ENCODE results near the gene SPINT4. TPM values are rescaled to one million over a fixed set of nuclear protein-coding genes. Genes with fewer than 3 reads are reported as not detected.
"Not testable (repeated sequence)": the region's sequence is repeated elsewhere in the genome, so short reads cannot be mapped to it uniquely, and the experiment has no call there.

SPINT4 gene
- polyA plus RNA-seq, 1 donor from 2014 or later = not detected

DNA sequence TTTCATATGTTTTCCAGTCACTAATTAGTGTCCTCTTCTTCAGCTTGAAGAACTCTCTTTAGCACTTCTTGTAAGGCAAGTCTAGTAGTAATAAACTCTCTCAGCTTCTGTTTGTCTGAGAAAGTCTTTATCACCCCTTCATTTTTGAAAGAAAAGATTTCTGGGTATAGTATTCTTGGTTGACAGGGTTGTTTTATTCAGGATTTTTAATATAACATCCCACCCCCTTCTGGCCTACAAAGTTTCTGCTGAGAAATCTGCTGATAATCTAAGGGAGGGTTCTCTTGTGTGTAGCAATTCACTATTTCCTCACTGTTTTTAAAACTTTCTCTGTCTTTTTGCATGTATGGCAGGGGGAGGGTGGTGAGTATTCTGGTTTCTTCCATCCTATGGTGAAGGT, 42.5 kb upstream of the SPINT4 start:
- no peak for TF ChIP-seq TAF1 (IDR thresholded peaks at IDR 0.05; ENCODE audit: low read depth)
- TF ChIP-seq MXI1 (conservative IDR thresholded peaks at IDR 0.05; ENCODE audit: poor library complexity, severe bottlenecking) = no peak
- TF ChIP-seq POLR2AphosphoS5 (IDR thresholded peaks at IDR 0.05) = no peak
- no peak for TF ChIP-seq REST (IDR thresholded peaks at IDR 0.05; ENCODE audit: borderline replicate concordance)
- TF ChIP-seq RAD21 (conservative IDR thresholded peaks at IDR 0.05) = no peak
- no peak for TF ChIP-seq EZH2 (IDR thresholded peaks at IDR 0.05; ENCODE audit: borderline replicate concordance, insufficient read depth, low read length, poor library complexity, severe bottlenecking)
- TF ChIP-seq, protein P1, sequence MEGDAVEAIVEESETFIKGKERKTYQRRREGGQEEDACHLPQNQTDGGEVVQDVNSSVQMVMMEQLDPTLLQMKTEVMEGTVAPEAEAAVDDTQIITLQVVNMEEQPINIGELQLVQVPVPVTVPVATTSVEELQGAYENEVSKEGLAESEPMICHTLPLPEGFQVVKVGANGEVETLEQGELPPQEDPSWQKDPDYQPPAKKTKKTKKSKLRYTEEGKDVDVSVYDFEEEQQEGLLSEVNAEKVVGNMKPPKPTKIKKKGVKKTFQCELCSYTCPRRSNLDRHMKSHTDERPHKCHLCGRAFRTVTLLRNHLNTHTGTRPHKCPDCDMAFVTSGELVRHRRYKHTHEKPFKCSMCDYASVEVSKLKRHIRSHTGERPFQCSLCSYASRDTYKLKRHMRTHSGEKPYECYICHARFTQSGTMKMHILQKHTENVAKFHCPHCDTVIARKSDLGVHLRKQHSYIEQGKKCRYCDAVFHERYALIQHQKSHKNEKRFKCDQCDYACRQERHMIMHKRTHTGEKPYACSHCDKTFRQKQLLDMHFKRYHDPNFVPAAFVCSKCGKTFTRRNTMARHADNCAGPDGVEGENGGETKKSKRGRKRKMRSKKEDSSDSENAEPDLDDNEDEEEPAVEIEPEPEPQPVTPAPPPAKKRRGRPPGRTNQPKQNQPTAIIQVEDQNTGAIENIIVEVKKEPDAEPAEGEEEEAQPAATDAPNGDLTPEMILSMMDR (IDR thresholded peaks at IDR 0.05; ENCODE audit: poor library complexity, severe bottlenecking) = no peak
- no peak for TF ChIP-seq SMC3 (conservative IDR thresholded peaks at IDR 0.05; ENCODE audit: poor library complexity)
- no peak for TF ChIP-seq EP300 (conservative IDR thresholded peaks at IDR 0.05; ENCODE audit: poor library complexity, severe bottlenecking)
- no peak overlapping the region for H2AFZ ChIP-seq (ENCODE audit: low read depth, low read length)
- no peak overlapping the region for H3K4me3 ChIP-seq (ENCODE audit: low read length)
- H3K27ac ChIP-seq (ENCODE audit: low read length) = no peak overlapping the region
- H3F3A ChIP-seq (ENCODE audit: insufficient read depth, low read length, poor library complexity, severe bottlenecking) = no peaks in the 10 kb centered on the region
- no peak overlapping the region for H3K4me2 ChIP-seq (ENCODE audit: low read length)
- H3K27me3 ChIP-seq (ENCODE audit: insufficient read depth, low read depth, low read length) = no peaks in the 10 kb centered on the region
- H3K9me3 ChIP-seq (ENCODE audit: low read length) = no peaks in the 10 kb centered on the region
- H3K79me2 ChIP-seq (replicated peaks; ENCODE audit: insufficient read depth, low read length) = no peaks in the 10 kb centered on the region
- no peaks in the 10 kb centered on the region for H3K9me2 ChIP-seq (ENCODE audit: insufficient read depth, low read length)
- H3K36me3 ChIP-seq (ENCODE audit: insufficient read depth, low read length) = no peaks in the 10 kb centered on the region
- H4K20me1 ChIP-seq (ENCODE audit: insufficient read depth) = no peaks in the 10 kb centered on the region
- no peak overlapping the region for H3K9ac ChIP-seq (ENCODE audit: low read length)

- H3F3A ChIP-seq (ENCODE audit: insufficient read depth, low read length, poor library complexity, severe bottlenecking) = no peaks in the 10 kb centered on the region
- TF ChIP-seq EP300 (conservative IDR thresholded peaks at IDR 0.05; ENCODE audit: poor library complexity, severe bottlenecking) (no peak), RAD21 (conservative IDR thresholded peaks at IDR 0.05) (no peak), SMC3 (conservative IDR thresholded peaks at IDR 0.05; ENCODE audit: poor library complexity) (no peak), EZH2 (IDR thresholded peaks at IDR 0.05; ENCODE audit: borderline replicate concordance, insufficient read depth, low read length, poor library complexity, severe bottlenecking) (no peak), REST (IDR thresholded peaks at IDR 0.05; ENCODE audit: borderline replicate concordance) (no peak)
Observed at GRCh38 chr20:45685896-45686295, 36.3 kb upstream of the SPINT4 start.

DNA sequence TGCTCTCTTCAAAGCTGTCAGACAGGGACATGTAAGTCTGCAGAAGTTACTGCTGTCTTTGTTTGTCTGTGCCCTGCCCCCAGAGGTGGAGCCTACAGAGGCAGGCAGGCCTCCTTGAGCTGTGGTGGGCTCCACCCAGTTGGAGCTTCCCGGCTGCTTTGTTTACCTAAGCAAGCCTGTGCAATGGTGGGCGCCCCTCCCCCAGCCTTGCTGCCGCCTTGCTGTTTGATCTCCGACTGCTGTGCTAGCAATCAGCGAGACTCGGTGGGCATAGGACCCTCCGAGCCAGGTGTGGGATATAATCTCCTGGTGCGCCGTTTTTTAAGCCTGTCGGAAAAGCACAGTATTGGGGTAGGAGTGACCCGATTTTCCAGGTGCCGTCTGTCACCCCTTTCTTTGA, 28.8 kb upstream of the SPINT4 start:
- H3K79me2 ChIP-seq (replicated peaks; ENCODE audit: insufficient read depth, low read length); H3K27ac ChIP-seq (ENCODE audit: low read length); H3K9me2 ChIP-seq (ENCODE audit: insufficient read depth, low read length); H3K36me3 ChIP-seq (ENCODE audit: insufficient read depth, low read length); H3K4me3 ChIP-seq (ENCODE audit: low read length); H3F3A ChIP-seq (ENCODE audit: insufficient read depth, low read length, poor library complexity, severe bottlenecking); H3K9me3 ChIP-seq (ENCODE audit: low read length); H3K9ac ChIP-seq (ENCODE audit: low read length); H2AFZ ChIP-seq (ENCODE audit: low read depth, low read length); H3K4me2 ChIP-seq (ENCODE audit: low read length); H4K20me1 ChIP-seq (ENCODE audit: insufficient read depth); H3K27me3 ChIP-seq (ENCODE audit: insufficient read depth, low read depth, low read length): not testable (repeated sequence)

More at GRCh38 chr20:45685896-45686295, 36.3 kb upstream of the SPINT4 start:
- no peaks in the 10 kb centered on the region for H3K27me3 ChIP-seq (ENCODE audit: insufficient read depth, low read depth, low read length)
- H3K9me3 ChIP-seq (ENCODE audit: low read length) = no peaks in the 10 kb centered on the region
- H3K36me3 ChIP-seq (ENCODE audit: insufficient read depth, low read length) = no peaks in the 10 kb centered on the region
- no peak overlapping the region for H3K4me3 ChIP-seq (ENCODE audit: low read length)
- no peaks in the 10 kb centered on the region for H4K20me1 ChIP-seq (ENCODE audit: insufficient read depth)
- H3K9ac ChIP-seq (ENCODE audit: low read length) = no peak overlapping the region
- H3K4me2 ChIP-seq (ENCODE audit: low read length) = no peak overlapping the region
- no peak overlapping the region for H2AFZ ChIP-seq (ENCODE audit: low read depth, low read length)
- no peaks in the 10 kb centered on the region for H3K9me2 ChIP-seq (ENCODE audit: insufficient read depth, low read length)
- no peaks in the 10 kb centered on the region for H3K79me2 ChIP-seq (replicated peaks; ENCODE audit: insufficient read depth, low read length)
- H3K27ac ChIP-seq (ENCODE audit: low read length) = no peak overlapping the region

Data from neural cell (in vitro differentiated cells).